ENCODE measurements around the gene BTBD9. TPM values are rescaled to one million over a fixed set of nuclear protein-coding genes. Genes with fewer than 3 reads are reported as not detected.

The BTBD9 gene
- polyA plus RNA-seq, 1 experiment, result 5.4 TPM

DNA sequence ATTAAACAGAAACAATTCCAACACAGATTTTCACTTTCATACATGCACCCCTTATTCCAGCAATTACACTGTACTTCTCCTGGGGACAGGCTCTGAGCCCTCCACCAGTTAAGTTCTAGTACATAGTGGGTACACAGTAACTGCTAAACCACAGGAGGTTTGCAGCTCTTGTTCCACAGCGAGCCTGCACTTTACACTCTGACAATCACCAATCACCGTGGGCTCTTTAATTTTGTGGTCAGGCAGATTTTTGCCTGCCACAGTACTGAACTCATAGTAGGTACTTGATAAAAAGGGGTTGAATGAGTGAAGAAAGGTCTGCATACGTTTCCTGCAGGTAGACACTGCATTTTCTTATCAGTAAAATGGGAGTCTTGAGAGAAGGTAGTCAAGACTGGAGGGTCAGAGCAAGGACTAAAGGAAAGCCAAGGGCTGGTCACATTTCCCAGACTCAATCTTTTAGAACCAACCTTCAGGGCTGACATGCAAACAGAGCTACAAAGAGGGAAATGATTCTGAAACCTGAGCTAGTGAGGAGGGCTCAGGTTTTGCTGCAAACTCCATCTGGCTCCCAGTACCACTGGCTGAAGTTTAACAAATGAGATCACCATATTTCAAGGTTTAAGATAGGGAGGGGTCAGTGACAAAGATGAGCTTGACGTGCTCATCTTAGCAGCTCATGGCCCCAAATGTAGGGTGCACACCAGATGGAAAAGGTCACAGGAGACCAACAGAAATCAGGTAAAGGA is 404.6 kb downstream of the BTBD9 start:
- DNase-seq (ENCODE audit: low read depth), result no peak
- H3K36me3 ChIP-seq (ENCODE audit: control insufficient read depth, insufficient read depth, low read length), result no peaks in the 10 kb centered on the region
- H3K27me3 ChIP-seq (ENCODE audit: control insufficient read depth, insufficient read depth, low read length), result no peaks in the 10 kb centered on the region
- ChIA-PET POLR2A (no interaction called here), CTCF (interaction anchor here (0.7 kb wide), 2 partner anchors 11 to 34 kb away, joined by 3 read pairs; no protein-coding TSS in a partner anchor)
- no peak overlapping the region for H3K4me3 ChIP-seq (ENCODE audit: low read depth, low read length)
- TF ChIP-seq, protein P1, sequence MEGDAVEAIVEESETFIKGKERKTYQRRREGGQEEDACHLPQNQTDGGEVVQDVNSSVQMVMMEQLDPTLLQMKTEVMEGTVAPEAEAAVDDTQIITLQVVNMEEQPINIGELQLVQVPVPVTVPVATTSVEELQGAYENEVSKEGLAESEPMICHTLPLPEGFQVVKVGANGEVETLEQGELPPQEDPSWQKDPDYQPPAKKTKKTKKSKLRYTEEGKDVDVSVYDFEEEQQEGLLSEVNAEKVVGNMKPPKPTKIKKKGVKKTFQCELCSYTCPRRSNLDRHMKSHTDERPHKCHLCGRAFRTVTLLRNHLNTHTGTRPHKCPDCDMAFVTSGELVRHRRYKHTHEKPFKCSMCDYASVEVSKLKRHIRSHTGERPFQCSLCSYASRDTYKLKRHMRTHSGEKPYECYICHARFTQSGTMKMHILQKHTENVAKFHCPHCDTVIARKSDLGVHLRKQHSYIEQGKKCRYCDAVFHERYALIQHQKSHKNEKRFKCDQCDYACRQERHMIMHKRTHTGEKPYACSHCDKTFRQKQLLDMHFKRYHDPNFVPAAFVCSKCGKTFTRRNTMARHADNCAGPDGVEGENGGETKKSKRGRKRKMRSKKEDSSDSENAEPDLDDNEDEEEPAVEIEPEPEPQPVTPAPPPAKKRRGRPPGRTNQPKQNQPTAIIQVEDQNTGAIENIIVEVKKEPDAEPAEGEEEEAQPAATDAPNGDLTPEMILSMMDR (IDR thresholded peaks at IDR 0.05; ENCODE audit: insufficient read depth, low read depth, low read length), result no peak

DNA sequence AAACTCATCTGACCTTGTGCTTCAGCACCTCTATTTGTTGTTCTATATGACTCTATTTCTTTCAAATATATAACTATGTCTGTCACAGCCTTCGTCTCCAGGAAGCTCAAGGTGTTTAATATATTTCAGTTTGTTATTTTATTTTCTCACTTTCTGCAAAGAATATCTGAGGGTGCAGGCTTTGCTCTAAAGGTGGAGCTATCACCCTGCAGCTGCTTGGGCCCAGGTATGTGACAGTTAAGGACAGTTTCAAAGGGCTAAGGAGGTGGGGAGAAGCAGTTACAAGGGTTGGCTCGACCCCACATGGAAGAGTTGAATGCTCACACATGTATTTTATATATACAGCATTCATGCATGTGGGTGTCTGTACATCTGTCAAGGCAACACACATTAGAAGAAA is 405.6 kb downstream of the BTBD9 start:
- Histone ChIP-seq H3K27me3 (ENCODE audit: control insufficient read depth, insufficient read depth, low read length) (no peaks in the 10 kb centered on the region), H3K4me3 (ENCODE audit: low read depth, low read length) (no peak overlapping the region), H3K36me3 (ENCODE audit: control insufficient read depth, insufficient read depth, low read length) (no peaks in the 10 kb centered on the region)
- DNase-seq (ENCODE audit: low read depth), result no peak
- CTCF ChIA-PET, result no interaction called here
- TF ChIP-seq, protein P1 (IDR thresholded peaks at IDR 0.05; ENCODE audit: insufficient read depth, low read depth, low read length), result no peak
- POLR2A ChIA-PET, result no interaction called here

- POLR2A ChIA-PET, result no interaction called here
- Histone ChIP-seq H3K36me3 (ENCODE audit: control insufficient read depth, insufficient read depth, low read length) (no peaks in the 10 kb centered on the region), H3K4me3 (ENCODE audit: low read depth, low read length) (no peak overlapping the region), H3K27me3 (ENCODE audit: control insufficient read depth, insufficient read depth, low read length) (no peaks in the 10 kb centered on the region)
- DNase-seq (ENCODE audit: low read depth), result no peak
- CTCF ChIA-PET, result interaction anchor here (0.6 kb wide), 1 partner anchor 360 kb away, joined by 3 read pairs; no protein-coding TSS in a partner anchor
- TF ChIP-seq, protein P1 (IDR thresholded peaks at IDR 0.05; ENCODE audit: insufficient read depth, low read depth, low read length), result no peak
These were observed 406.5 kb downstream of the BTBD9 start for GRCh38 chr6:38233161-38233791.

GRCh38 chr6:38225766-38226165 is 414.0 kb downstream of the BTBD9 start:
- Histone ChIP-seq H3K27me3 (ENCODE audit: control insufficient read depth, insufficient read depth, low read length) (no peaks in the 10 kb centered on the region), H3K4me3 (ENCODE audit: low read depth, low read length) (no peak overlapping the region), H3K36me3 (ENCODE audit: control insufficient read depth, insufficient read depth, low read length) (no peaks in the 10 kb centered on the region)
- TF ChIP-seq, protein P1 (IDR thresholded peaks at IDR 0.05; ENCODE audit: insufficient read depth, low read depth, low read length), result no peak
- ChIA-PET CTCF (interaction anchor here (0.6 kb wide), 1 partner anchor 12 kb away, joined by 3 read pairs; no protein-coding TSS in a partner anchor), POLR2A (no interaction called here)
- no peak for DNase-seq (ENCODE audit: low read depth)

DNA sequence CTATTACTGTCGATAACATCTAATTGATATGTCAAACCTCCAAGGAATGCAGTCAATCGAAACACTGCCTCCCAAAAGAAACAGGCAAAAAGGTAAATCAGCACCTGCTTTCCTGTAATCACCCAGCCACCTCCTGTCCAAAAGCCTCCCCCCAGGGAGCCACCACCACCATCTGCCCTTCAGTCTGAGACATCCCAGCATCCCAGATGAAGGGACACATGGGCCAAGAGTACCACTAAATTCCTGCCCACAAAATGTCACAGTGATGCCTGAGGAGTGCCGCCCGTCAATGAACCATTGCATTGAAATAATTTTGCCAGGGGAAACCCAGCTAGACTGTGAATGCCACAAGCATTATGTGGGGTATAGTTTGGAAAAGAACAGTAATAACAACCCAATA is 418.5 kb downstream of the BTBD9 start:
- TF ChIP-seq, protein P1 (IDR thresholded peaks at IDR 0.05; ENCODE audit: insufficient read depth, low read depth, low read length), result no peak
- CTCF ChIA-PET, result no interaction called here
- no peak for DNase-seq (ENCODE audit: low read depth)
- POLR2A ChIA-PET, result no interaction called here
- Histone ChIP-seq H3K27me3 (ENCODE audit: control insufficient read depth, insufficient read depth, low read length) (no peaks in the 10 kb centered on the region), H3K36me3 (ENCODE audit: control insufficient read depth, insufficient read depth, low read length) (no peaks in the 10 kb centered on the region), H3K4me3 (ENCODE audit: low read depth, low read length) (no peak overlapping the region)

Data from BJ (cell line).